ENCODE results near the gene MGAT5B. TPM values are rescaled to one million over a fixed set of nuclear protein-coding genes. Genes with fewer than 3 reads are reported as not detected.
A peak's percentile ranks its signal among the peaks of the same experiment; 100 is the strongest.

MGAT5B gene
- total RNA-seq, 1 experiment from 2014 or later: 4.4 TPM

- no peak for TF ChIP-seq SIN3A (IDR thresholded peaks at IDR 0.05; ENCODE audit: low read depth)
- TF ChIP-seq POLR2AphosphoS5 (IDR thresholded peaks at IDR 0.05; ENCODE audit: low read depth, low read length): no peak
- no peak for TF ChIP-seq CEBPB (IDR thresholded peaks at IDR 0.05; ENCODE audit: low read depth)
- TF ChIP-seq EZH2phosphoT487 (IDR thresholded peaks at IDR 0.05; ENCODE audit: borderline replicate concordance): no peak
- TF ChIP-seq YY1 (IDR thresholded peaks at IDR 0.05; ENCODE audit: extremely low read depth, insufficient replicate concordance, low read depth, low read length): no peak
- TF ChIP-seq SP1 (IDR thresholded peaks at IDR 0.05; ENCODE audit: low read depth): no peak
- no peak for TF ChIP-seq EGR1 (IDR thresholded peaks at IDR 0.05; ENCODE audit: low read depth)
- no peak for TF ChIP-seq TCF7L2 (IDR thresholded peaks at IDR 0.05; ENCODE audit: borderline replicate concordance, extremely low read depth, insufficient read depth, insufficient read length)
- TF ChIP-seq ELF1 (IDR thresholded peaks at IDR 0.05; ENCODE audit: borderline replicate concordance, low read depth): no peak
- TF ChIP-seq RAD21 (IDR thresholded peaks at IDR 0.05; ENCODE audit: low read depth): no peak
- no peak for TF ChIP-seq JUND (IDR thresholded peaks at IDR 0.05)
- TF ChIP-seq EZH2 (IDR thresholded peaks at IDR 0.05): no peak
- TF ChIP-seq, protein P1, sequence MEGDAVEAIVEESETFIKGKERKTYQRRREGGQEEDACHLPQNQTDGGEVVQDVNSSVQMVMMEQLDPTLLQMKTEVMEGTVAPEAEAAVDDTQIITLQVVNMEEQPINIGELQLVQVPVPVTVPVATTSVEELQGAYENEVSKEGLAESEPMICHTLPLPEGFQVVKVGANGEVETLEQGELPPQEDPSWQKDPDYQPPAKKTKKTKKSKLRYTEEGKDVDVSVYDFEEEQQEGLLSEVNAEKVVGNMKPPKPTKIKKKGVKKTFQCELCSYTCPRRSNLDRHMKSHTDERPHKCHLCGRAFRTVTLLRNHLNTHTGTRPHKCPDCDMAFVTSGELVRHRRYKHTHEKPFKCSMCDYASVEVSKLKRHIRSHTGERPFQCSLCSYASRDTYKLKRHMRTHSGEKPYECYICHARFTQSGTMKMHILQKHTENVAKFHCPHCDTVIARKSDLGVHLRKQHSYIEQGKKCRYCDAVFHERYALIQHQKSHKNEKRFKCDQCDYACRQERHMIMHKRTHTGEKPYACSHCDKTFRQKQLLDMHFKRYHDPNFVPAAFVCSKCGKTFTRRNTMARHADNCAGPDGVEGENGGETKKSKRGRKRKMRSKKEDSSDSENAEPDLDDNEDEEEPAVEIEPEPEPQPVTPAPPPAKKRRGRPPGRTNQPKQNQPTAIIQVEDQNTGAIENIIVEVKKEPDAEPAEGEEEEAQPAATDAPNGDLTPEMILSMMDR (IDR thresholded peaks at IDR 0.05 in 2 of 3, conservative IDR thresholded peaks at IDR 0.05 in 1 of 3; ENCODE audit: borderline replicate concordance in 1 of 3, insufficient read depth in 1 of 3, low read depth in 2 of 3, low read length in 2 of 3): no peak
- H3K4me3 ChIP-seq (replicated peaks in 1 of 2; ENCODE audit: low read depth in 1 of 2, low read length in 2 of 2): peak overlapping the region; percentile 18 to 31; a peak in 3 of 4 replicates
- ChIA-PET RAD21 (ENCODE audit: low non-redundant PET in 1 of 2, low total read pairs in 2 of 2, uncharacterized antibody in 2 of 2, unreplicated experiment in 2 of 2) (interaction anchor here (1.0 to 1.9 kb wide), 3 partner anchors 188 to 199 kb away, joined by 3 to 13 read pairs (median 10); no protein-coding TSS in a partner anchor), POLR2A (interaction anchor here (1.1 to 1.2 kb wide), 2 partner anchors 188 to 221 kb away, joined by 3 to 4 read pairs; no protein-coding TSS in a partner anchor), CTCF (interaction anchor here (0.6 to 2.5 kb wide), 14 partner anchors 10 to 387 kb away, joined by 3 to 73 read pairs (median 5); partner anchors contain the start of gene METTL23)
- no peaks in the 10 kb centered on the region for H3K36me3 ChIP-seq (ENCODE audit: control insufficient read depth in 1 of 2, insufficient read depth in 2 of 2, low read length in 2 of 2)
- no peaks in the 10 kb centered on the region for H3K9me2 ChIP-seq (ENCODE audit: insufficient read depth)
- H3K27ac ChIP-seq (ENCODE audit: low read depth, low read length): no peak overlapping the region
- ATAC-seq: no peak
- no peak for DNase-seq (ENCODE audit: low read depth, low spot score)
- no peaks in the 10 kb centered on the region for H3K27me3 ChIP-seq (ENCODE audit: insufficient read depth, low read length)
- H3K9ac ChIP-seq (ENCODE audit: low read length): no peak overlapping the region
- H3K4me1 ChIP-seq (ENCODE audit: control insufficient read depth in 1 of 2, insufficient read depth in 2 of 2, low read length in 2 of 2): peaks cover 27 to 44% of the 10 kb centered on the region in 2 experiments
- BruUV-seq (replicated peaks): no TSS peak
- H3K9me3 ChIP-seq (ENCODE audit: control insufficient read depth in 1 of 2, insufficient read depth in 1 of 2, low read depth in 1 of 2, low read length in 2 of 2): no peaks in the 10 kb centered on the region
- intact Hi-C loops (cut with micrococcal nuclease): loop anchor here (1.0 kb wide), 1 partner anchor 189 kb away; no protein-coding TSS in a partner anchor
- H4K20me1 ChIP-seq (ENCODE audit: insufficient read depth): no peaks in the 10 kb centered on the region
- no peaks in the 10 kb centered on the region for H3K79me2 ChIP-seq (ENCODE audit: insufficient read depth, low read length)
- H2AFZ ChIP-seq (ENCODE audit: low read depth, low read length, poor library complexity, severe bottlenecking): peak overlapping the region; percentile 46
- peak overlapping the region; percentile 65 for H3K4me2 ChIP-seq (ENCODE audit: low read length)
These were observed 527 bp upstream of the MGAT5B start for GRCh38 chr17:76867578-76868175.
